ENCODE results near the gene EFHD2.
"Not testable (repeated sequence)": the region's sequence is repeated elsewhere in the genome, so short reads cannot be mapped to it uniquely, and the experiment has no call there.

Gene EFHD2

DNA sequence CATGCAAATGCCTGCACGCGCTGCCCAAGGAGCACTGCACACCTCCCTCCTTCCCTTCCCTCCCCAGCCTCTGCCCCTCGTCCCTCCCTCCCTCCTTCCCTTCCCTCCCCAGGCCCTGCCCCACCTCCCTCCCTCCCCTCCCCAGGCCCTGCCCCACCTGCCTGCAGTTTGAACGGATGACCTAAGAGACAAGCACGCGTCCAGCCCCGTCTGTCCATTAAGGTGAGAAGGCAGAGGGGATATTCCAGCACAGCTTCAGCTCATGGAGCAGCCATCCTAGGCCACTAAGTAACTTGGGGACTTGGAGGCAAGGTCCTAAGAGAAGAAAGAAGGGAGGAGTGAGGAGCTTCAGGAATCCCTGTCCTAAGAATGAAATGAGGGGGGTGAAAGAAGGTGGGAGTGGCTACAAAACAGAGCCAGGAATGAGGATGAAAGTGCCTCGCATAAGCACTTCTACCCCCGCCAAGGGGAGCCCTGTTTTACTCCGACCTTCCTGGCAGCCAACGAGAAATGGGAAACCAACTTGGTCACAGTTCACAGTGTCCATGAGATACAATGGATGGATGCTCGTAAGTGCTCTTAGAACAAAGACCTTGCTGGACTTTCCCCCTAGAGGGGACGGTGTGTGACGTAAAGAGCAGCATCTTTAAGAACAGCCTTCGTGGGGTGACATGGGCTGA, 21.3 kb upstream of the EFHD2 start:
- DNase-seq (ENCODE audit: low read depth), result no peak

DNA sequence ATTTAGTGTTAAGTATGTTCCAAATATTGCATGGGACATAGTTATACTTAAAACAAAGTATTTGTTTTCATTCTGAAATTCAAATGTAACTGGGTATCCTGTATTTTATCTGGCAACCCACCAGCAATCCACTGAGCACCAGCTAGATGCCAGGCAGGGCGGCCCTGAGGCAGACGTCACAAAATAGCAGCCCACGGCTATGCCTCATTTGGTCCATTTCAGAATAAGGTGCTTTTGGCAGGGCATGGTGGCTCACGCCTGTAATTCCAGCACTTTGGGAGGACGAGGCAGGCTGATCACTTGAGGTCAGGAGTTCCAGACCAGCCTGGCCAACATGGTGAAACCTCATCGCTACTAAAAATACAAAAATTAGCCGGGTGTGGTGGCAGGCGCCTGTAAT, 19.9 kb upstream of the EFHD2 start:
- DNase-seq (ENCODE audit: low read depth), result not testable (repeated sequence)

DNA sequence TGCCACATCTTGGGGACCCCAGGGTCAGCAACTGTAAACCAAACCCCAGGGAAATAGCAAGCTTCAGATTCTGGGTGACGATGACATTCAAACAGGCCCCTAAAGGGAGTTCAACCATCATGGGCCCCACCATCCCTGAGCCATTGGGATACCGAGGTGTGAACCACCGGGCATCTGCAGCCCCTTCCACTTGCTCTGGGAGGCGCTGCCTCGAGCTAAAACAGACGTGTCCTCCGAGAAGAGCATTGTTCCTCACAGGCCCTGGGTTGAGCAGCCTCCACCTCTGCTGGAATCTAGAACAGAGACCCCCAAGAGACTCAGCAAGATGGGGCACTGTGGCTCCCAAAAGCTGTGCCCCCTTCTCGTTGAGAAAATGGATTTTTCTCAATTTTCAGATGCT, 19.0 kb upstream of the EFHD2 start:
- no peak for DNase-seq (ENCODE audit: low read depth)

DNA sequence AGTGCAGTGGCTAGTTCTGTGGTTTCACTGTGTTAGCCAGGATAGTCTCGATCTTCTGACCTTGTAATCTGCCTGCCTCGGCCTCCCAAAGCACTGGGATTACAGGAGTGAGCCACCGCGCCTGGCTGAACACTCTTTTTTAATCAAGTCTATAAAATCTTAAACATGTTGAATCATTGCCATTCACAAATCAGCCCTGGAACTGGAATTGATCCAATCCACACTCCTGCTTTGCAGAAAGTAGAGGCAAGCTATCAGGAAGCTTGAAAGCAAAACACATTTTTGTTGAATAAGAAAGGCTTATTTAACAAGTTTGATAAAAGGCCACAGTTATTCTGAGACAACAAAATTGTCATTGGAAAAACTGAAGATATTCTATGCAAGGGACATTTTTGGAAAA, 18.3 kb upstream of the EFHD2 start:
- no peak for DNase-seq (ENCODE audit: low read depth)

DNA sequence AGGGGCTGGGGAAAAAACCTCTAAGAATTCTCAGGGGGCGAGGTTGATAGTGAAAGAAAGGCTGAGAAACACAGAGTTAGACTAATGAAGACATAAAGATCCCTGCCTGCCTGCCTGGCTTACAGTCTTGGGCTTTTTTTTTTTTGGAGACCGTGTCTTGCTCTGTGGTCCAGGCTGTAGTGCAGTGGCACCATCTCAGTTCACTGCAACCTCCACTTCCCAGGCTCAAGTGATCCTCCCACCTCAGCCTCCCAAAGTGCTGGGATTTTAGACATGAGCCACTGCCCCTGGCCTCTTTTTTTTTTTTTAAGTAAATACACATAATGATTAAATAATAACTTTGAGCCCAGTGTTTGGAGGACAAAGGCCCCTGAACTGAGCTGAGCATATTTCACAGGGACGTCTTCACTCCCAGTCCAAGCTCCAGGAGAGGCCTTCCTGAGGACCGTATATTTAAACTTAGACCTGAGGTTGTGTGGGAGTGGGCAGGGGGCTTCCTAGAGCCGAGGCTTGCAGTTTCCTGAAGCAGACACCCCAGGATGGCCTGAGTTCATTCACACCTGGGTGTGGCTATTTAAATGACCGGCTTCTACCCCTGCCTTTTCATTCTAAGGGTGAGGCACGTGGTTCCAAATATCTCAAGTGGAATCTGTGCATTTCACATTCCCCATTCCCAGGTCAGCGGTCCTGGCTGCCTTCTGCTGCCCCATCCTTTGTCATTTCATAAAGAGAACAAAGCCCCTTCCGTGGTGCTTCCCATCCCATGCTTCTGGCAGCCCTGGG, 16.0 kb upstream of the EFHD2 start:
- DNase-seq (ENCODE audit: low read depth), result no peak

DNA sequence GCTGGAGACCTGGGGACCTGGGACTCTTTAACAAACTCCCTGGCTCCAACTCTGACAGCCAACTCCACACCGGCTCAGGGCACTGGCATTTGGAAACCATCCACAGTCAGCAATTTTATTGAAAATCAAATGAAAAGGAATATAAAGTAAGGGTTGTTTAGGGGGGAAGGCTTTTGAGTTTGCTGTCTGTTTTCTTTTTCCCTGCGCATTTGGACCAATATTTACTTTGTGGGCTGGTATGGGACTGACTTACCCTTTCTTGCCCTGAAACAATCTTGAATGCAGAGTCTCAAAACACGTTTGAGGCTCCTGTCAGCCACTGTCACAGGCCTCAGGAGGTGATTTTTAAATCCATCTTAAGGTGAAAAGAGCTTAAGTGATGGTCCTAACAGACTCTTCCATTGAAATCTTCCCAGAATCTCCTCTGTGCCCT, 15.4 kb upstream of the EFHD2 start:
- no peak for DNase-seq (ENCODE audit: low read depth)

DNA sequence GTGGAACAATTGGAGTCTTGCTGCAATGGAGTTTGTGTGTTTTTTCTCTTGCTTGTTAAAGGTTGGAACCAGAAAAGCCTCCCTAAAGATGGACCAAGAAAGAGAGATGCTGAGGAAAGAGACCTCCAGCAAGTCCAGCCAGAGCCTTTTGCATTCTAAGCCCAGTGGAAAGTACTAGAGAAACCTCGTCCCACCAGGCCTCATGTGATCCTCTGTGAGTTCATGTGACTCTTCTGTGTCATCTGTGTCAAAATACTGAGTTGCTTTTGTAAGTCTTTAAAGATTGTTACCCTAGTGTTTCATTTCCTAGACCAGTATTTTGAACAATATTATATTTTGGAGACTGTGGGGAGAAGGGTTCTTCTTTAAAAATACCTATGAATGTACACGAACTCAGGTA, 12.5 kb upstream of the EFHD2 start:
- no peak for DNase-seq (ENCODE audit: low read depth)

DNA sequence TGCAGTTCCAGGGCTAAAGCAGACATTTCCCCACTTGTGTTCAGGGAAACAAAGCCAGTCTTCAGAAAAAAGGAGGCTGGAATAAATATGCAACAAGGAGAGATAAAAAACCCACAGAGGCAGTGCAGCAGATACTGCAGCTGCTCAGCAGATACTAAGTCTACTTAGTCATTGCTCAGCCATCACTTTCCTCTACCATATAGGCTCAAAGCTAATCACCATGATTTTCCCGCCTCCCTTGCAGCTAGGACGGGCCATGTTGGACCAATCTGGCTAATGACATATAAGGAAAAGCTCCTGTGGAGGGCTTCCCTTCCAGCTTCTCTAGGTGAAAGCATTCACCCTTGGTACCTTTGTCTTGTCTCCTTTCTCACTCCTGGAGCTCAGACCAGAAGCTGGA, 10.0 kb upstream of the EFHD2 start:
- DNase-seq (ENCODE audit: low read depth), result no peak

DNA sequence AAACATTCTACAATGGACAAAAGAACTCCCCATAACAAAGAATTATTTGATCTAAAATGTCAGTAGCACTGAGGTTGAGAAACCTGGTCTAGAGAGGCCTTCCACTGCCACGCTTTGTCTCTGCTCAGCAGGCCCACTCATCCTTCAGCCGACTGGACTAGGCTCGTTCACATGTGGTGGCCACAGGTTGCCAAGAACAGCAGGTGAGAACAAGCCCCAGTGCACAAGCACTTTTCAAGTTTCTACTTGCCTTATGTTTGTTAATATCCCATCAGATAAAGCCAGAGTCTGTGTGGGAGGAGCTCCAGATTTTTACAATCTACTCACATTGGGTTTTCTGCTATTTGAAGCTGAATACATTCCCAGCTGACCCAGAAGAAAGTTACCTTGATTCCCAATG, 9.1 kb upstream of the EFHD2 start:
- no peak for DNase-seq (ENCODE audit: low read depth)

DNA sequence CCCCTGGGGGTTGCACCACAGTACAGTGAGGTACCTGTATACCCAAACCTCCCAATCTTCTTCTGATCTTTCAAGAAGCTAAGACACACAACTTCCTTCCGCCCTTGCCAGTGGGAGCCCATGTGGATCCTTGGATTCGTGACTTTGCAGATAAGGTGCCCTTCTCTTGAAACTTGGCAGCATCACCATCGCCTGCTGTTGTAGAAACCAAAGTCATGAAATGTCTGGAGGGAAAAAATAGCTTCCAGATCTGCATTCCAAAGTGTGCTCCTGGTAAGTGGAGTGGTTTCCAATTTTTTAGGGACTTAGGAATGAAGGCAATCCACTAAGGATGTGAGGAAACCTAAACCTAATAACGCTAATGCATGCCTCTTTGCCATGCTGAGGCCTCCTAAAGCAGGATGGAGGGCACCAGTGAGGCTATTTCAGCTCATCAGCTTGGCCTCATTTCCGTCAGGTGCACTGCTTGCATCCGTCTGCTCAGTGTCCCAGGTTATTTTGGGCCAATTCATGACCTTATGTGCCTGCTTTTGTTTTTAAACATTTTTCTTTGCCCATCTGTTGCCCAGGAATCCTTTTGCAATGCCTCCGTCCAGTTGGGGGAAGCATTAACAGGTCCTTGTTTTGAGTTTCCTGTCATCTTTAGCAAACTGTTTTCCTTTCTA, 8.2 kb upstream of the EFHD2 start:
- DNase-seq (ENCODE audit: low read depth), result no peak

DNA sequence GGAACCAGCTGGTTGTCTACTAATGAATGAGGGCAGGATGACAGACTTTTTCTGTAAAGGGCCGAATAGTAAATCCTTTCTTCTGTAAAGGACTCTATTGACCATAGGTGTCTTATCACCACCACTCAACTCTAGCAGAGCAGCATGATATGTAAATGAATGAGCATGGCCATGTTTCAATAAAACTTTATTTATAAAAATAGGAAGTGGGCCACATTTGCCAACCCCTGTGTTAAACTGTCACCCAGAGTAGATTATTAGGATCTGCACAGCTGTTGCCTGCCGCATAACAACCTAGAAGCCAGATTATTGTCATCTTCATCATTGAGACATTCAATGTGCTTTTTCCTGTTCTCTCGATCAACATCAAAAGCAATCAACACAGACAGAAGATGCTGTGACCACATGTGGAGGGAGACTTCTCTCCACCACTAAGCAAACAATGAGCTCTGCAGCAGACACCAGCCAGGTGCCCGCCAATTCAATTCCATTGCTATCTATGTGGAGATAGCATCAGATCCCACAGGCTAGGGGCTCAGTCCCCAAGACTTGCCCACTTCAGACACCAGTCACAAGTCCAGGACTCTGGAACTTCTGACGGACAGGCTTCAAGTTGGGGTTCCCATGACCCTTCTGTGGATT, 6.8 kb upstream of the EFHD2 start:
- DNase-seq (ENCODE audit: low read depth), result no peak

DNA sequence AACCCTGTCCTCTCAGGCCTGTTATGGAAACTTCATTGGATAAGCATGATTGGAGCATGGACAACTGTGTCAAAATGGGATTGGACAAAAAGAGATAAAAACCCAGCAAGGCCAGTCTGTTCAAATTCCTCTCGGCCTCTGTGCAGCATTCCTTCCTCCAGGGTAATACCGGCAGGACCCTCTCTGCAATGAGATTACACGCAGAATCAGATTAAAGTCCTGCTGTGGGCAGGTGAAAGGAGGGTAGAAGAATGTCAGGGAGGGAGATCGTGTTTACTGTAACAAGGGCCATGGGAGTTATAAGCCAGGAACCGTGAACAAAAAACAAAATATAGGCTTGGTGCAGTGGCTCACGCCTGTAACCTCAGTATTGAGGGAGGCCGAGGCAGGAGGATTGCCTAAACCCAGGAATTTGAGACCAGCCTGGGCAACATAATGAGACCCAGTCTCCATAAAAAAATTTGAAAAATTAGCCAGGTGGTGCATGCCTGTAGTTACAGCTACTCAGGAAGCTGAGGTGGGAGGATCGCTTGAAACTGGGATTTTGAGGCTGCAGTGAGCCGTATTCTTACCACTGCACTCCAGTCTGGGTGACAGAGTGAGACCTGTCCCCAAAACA, 5.6 kb upstream of the EFHD2 start:
- no peak for DNase-seq (ENCODE audit: low read depth)

DNA sequence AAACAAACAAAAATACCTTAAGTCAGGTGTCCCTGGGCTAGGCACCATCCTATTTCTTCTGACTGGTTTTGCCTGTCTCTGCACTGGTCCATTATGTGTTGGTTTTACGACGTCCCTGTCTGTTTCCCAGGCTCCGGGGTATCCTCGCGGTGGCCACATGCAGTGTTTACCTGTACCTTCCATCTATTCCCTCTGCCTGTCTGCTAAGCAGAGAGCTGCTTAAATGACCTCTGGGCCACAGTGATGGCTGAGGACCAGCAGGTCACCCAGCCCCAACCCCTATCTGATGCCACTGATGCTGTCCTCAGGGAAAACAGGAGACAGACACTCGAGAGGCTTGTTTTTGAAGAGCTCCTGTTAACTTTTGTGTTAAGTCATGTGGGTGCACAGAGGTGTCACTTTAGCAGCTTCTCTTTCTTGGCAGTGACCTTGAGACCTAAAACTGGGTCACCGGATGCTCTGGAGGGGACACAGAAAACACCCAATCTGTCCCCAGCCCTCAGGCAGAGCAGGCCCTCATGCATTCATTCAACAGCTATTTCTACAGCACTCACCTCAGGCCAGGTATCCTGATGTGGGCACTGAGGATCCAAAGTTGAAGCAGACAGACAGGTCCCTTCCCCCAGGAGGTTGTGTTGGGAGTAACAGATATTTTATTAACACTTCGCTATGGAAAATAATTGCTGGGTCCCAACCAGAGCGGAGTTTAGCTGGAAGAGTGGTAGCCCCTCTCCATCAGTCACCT, 4.4 kb upstream of the EFHD2 start:
- DNase-seq (ENCODE audit: low read depth), result no peak

DNA sequence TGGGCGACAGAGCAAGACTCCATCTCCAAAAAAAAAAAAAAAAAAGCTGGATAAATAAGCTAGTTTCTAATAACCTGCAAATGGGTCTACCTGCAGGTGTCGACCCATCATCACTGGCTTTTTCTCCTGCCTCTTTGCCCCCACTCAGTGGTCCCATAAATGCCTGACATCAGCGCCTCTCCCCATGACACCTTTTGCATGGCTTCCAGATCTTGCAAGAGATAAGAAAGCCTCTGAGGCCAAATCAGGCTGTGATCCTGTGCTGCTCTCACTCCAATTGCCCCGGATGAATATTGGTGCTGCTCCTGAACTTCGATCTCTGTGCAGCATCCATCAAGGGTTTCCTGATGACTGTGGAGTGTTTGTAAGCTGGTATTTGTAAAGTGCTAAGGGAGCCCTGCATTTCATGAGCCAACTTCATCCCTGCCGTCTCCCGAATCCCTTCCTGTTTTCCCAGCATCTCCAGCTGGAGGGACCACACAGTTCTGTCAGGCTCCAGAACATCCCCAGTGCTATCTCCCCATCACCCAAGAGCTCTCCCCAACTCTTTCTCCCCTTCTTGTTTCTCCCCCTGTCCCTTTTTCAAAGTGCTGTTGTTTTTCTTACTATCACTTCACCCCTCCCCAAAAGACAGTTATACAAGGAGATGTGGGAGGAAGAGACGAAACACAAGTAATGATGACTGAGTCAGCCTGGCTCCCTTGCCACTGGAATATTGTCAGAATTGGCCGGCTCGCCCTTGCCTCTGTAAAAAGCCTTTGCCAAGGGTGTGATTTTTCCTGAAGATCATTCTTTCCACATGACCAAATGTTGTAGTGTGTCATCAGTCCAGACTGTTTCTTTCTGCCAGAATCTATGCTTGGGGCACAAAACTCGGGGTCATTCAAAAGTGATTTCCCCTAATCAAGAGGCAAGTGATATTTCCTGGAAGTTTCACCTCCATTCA, 2.8 kb upstream of the EFHD2 start:
- no peak for DNase-seq (ENCODE audit: low read depth)

DNA sequence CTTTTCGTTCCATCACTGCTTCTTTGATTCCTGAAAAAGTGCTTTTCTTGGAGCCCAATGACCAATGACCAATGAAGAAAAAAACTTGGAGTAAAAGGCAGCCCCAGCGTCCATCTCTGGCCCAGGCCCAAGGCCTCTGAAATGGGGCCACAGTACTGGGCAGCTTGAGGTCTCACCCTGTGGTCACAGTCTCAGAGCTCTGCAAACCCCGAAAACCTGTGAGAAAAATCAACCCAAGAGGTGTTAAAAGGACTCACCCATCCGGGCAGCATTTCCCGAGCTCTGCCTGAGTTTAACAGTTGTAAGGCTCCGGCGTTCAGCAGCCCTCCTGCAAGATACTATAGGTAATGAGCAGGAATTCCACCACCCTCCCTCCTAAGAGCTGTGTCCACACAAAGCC, 2.1 kb upstream of the EFHD2 start:
- DNase-seq (ENCODE audit: low read depth), result no peak

DNA sequence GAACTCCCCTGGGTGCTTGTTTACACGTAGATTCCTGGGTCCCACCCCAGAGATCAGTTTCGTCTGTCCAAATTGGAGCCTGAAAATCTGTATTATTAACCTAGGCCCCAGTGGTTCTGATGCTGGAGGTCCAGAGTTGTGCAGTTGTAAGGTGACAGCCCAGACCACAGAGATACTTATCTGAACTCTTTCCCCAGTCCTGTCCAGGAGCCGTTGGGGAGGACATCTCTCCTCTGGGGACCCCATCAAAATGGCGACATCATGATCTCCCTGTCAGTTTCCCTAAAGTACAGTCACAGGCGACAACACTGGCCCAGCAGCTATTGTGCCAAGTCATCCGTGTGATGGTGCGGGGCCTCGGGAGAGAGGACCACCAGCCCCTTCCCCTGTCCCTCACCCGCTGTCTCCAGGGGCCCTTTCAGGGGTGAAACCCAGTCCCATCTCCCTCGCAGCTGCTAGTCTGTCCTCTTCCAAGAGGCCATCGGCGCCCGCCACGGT, 749 bp upstream of the EFHD2 start:
- DNase-seq (ENCODE audit: low read depth), result no peak

DNA sequence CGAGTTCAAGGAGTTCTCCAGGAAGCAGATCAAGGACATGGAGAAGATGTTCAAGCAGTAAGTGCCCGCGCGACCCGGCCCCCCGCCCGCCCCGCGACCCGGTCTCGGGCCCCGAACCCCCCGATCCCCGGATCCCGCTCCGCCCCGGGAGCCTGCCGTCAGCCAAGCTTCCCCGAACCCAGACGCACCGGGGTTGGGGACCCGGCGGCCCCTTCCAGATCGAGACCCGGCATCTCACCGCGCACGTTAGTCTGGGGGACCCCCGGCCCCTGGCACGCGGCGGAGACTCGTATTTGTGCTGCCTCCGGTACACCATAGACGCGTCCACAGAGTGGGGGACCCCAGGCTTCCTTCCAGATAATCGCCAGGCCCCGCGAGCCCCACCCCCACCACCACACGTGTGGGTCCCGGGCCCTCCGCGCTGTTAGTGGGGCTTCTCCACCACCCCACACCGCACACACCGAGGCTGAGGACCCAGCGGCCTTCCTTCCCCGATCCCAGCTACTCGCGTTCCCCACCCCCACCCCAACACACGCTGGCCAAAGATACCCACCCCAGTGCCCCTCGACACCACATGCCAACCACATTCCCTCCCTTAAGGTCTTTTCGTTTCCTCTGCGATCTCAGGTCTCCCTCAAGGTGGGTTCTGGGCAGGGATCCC, 665 bp downstream of the EFHD2 start:
- DNase-seq (ENCODE audit: low read depth), result no peak

DNA sequence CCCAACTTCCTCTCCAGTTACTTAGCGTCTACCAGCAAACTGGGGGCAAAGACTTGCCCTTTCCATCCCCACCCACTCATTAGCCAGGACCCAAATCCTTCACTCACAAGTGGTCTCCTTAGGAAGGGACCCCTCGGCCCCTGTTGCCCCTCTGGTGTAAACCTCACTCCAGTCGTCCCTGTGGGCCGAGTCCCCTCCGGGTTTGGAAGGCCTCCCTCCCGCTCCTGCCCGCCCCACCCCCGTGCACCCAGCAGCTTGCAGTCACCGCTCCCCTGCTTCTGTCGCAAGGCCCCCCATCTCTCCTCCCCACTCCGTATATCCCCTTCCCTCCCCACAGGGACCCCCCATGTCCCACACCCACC, 1.2 kb downstream of the EFHD2 start:
- DNase-seq (ENCODE audit: low read depth), result no peak

DNA sequence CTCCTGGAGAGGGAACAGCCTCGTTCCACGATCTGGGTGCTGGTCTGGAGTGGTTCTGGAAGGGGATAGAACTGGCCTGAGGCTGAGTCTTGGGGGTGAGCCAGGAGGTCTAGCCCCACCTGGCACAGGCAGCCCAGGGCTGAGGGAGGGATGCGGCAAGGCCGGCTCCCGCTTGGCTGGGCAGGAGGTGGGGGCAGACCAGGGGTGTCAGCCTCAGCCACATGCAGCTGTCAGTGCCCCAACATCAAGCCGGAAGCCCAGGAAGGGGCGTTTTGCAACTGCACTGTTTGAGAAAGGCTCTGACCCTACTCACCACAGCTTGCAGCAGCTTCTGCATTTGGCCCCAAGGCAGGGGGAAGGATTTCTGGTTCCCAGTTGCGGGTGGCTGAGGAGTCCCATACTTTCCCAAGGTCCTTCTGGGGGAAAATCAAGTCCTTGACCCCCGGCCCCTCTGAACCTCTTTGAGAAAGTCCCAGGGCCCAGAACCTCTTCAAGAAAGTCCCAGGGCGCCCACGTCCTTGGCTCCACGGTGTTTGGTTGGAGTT, 2.0 kb downstream of the EFHD2 start:
- DNase-seq (ENCODE audit: low read depth), result no peak
